ENCODE results near the gene STRADB. TPM values are rescaled to one million over a fixed set of nuclear protein-coding genes. Genes with fewer than 3 reads are reported as not detected.

Gene STRADB
- total and polyA plus RNA-seq, 2 donors (not counting 3 experiments of a cell fraction or from before 2014, with no cell fraction given) = 6.9 to 16.6 TPM

DNA sequence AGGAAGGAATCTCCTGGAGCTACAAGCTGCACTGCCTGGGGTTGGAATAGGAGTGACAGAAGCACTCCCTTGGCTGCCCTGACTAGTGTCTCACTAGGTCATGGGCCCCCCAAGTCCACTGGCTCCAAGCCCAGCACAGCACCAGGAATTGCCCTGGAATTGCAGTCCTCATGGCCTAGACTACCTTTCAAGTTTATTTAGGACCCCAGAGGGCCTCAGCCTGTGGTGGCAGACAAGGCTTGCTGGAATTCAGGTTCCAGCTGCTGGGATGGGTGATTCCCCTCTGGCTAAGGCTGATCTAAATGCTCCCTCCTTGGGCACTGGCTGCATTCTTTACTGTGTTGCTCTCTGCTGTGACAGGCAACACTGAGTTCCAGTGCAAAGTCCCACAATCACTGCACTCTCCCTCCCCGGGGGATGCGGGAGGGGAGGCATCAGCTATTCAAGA lies 14.0 kb downstream of the STRADB start:
- Histone ChIP-seq H3K79me2 (ENCODE audit: control insufficient read depth, insufficient read depth, low read length) (no peaks in the 10 kb centered on the region), H3K27me3 (ENCODE audit: control insufficient read depth in 2 of 2, insufficient read depth in 2 of 2, low read length in 2 of 2) (no peaks in the 10 kb centered on the region), H3K4me3 (replicated peaks in 1 of 3; ENCODE audit: insufficient read depth in 1 of 3, low read depth in 1 of 3, low read length in 3 of 3) (no peak overlapping the region), H3K9me1 (replicated peaks; ENCODE audit: control insufficient read depth, extremely low read depth, insufficient read depth, low read length) (no peaks in the 10 kb centered on the region), H2AFZ (ENCODE audit: low read depth, low read length) (peak overlapping the region; percentile 6), H3K9me3 (replicated peaks; ENCODE audit: control insufficient read depth, insufficient read depth, low read length) (no peaks in the 10 kb centered on the region), H3K9ac (replicated peaks; ENCODE audit: extremely low read depth, insufficient read depth, low read length) (no peak overlapping the region), H3K27ac (ENCODE audit: insufficient read depth, low read depth, low read length) (peak overlapping the region; percentile 10), H4K20me1 (replicated peaks; ENCODE audit: control insufficient read depth, extremely low read depth, insufficient read depth, low read length) (no peaks in the 10 kb centered on the region), H3K36me3 (ENCODE audit: control insufficient read depth in 2 of 2, extremely low read depth in 1 of 2, insufficient read depth in 2 of 2, low read length in 2 of 2) (no peaks in the 10 kb centered on the region), H3K4me1 (ENCODE audit: control insufficient read depth, extremely low read depth, insufficient read depth, low read length) (peaks cover 10% of the 10 kb centered on the region), H3K4me2 (ENCODE audit: insufficient read depth, low read length) (no peak overlapping the region)
- CTCF ChIA-PET = interaction anchor here (1.0 to 3.3 kb wide), 4 partner anchors 14 to 233 kb away, joined by 3 to 21 read pairs (median 4); partner anchors contain the start of genes STRADB and TRAK2
- no peak for TF ChIP-seq FOS (IDR thresholded peaks at IDR 0.05; ENCODE audit: borderline replicate concordance, insufficient read depth, low read length)
- TF ChIP-seq POLR2A (IDR thresholded peaks at IDR 0.05; ENCODE audit: low read depth, low read length) = no peak
- no peak for TF ChIP-seq MAX (IDR thresholded peaks at IDR 0.05; ENCODE audit: insufficient read depth, insufficient read length)
- no peak for TF ChIP-seq JUN (IDR thresholded peaks at IDR 0.05; ENCODE audit: borderline replicate concordance, insufficient read depth, insufficient read length, low read depth)
- no peak for TF ChIP-seq CTCF (IDR thresholded peaks at IDR 0.05; ENCODE audit: extremely low read depth in 1 of 2, insufficient read depth in 1 of 2, low read depth in 1 of 2, low read length in 2 of 2)
- TF ChIP-seq EZH2 (IDR thresholded peaks at IDR 0.05; ENCODE audit: borderline replicate concordance, low read depth, low read length, severe bottlenecking) = no peak
- no peak for TF ChIP-seq POLR2AphosphoS5 (IDR thresholded peaks at IDR 0.05; ENCODE audit: insufficient read depth, low read depth, low read length)
- no peak for TF ChIP-seq GATA2 (IDR thresholded peaks at IDR 0.05; ENCODE audit: insufficient read depth, insufficient read length, low read depth, low read length)
- TF ChIP-seq MYC (IDR thresholded peaks at IDR 0.05; ENCODE audit: low read depth, low read length) = no peak
- no TSS peak for BruUV-seq (replicated peaks)
- dilution Hi-C loops (cut with MboI; ENCODE audit: extremely low pct_ligation_motif_present, low sequenced_read_pairs) = no loop called here
- DNase-seq (ENCODE audit: low read depth, low spot score) (no peak), FAIRE-seq (no peak)
- POLR2A ChIA-PET = no interaction called here
- intact Hi-C loops (cut with micrococcal nuclease) = no loop called here

All from endothelial cell of umbilical vein (primary cell).